Peyer's patch (tissue), 4 donors: ENCODE results near the gene SRP72.

ENCODE experiments used
- POLR2A ChIP-seq, 2 donors: fragments of 450-650 bp; IDR thresholded peaks; one replicate each; pipeline ENCODE4 v1.5.1; 2017; ENCODE audit warnings: antibody characterized with exemption in 2 of 2, mild to moderate bottlenecking in 2 of 2, moderate library complexity in 2 of 2
- TF ChIP-seq, protein P1 (sequence below), 6 experiments: fragments of 450-650 bp in 4 of 6; fragments of 200-600 bp in 2 of 6; sonication (generic) in 1 of 6; IDR thresholded peaks; one replicate each; pipeline ENCODE4 v1.5.1; 2017 to 2019; ENCODE audit warnings: antibody characterized with exemption in 6 of 6, mild to moderate bottlenecking in 3 of 6, moderate library complexity in 1 of 6

DNA sequence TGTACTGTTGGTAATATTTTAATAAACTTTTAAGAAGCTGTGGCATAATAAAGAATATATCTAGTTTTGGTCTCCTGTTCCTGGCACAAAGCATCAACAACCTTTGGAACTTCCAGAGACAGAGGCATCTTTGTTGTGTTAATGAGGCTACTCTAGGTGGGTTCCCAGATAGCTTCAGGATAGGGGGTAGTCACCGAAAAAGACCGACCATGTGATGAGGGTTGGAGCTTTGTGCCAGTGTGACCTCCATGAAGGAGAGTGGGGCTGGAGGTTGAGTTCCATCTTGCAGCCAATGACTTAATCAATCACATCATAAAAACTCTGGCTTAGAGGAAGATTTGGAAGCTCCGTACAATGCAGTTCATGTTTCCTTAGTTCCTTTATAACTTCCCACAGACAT lies 41.9 kb upstream of the SRP72 start:
- TF ChIP-seq, protein P1, sequence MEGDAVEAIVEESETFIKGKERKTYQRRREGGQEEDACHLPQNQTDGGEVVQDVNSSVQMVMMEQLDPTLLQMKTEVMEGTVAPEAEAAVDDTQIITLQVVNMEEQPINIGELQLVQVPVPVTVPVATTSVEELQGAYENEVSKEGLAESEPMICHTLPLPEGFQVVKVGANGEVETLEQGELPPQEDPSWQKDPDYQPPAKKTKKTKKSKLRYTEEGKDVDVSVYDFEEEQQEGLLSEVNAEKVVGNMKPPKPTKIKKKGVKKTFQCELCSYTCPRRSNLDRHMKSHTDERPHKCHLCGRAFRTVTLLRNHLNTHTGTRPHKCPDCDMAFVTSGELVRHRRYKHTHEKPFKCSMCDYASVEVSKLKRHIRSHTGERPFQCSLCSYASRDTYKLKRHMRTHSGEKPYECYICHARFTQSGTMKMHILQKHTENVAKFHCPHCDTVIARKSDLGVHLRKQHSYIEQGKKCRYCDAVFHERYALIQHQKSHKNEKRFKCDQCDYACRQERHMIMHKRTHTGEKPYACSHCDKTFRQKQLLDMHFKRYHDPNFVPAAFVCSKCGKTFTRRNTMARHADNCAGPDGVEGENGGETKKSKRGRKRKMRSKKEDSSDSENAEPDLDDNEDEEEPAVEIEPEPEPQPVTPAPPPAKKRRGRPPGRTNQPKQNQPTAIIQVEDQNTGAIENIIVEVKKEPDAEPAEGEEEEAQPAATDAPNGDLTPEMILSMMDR (IDR thresholded peaks at IDR 0.05): no peak
- TF ChIP-seq POLR2A (IDR thresholded peaks at IDR 0.05): no peak
